DOHH2 (cell line): ENCODE results near the gene VSIG10L2.

Experiments used
- H3F3A ChIP-seq: fragments of 200-600 bp; sonication (generic), shearing (Covaris generic); 2 replicates; pipeline ENCODE4 v1.6.0; 2016; ENCODE audit warnings: antibody characterized with exemption, mild to moderate bottlenecking; ENCODE audit not compliant: control insufficient read depth, insufficient read depth
- H3K27ac ChIP-seq: fragments of 200-600 bp; sonication (generic); 2 replicates; pipeline ENCODE4 v1.5.1; 2014; ENCODE audit warnings: low read depth, mild to moderate bottlenecking, low read length, moderate library complexity
- H3K27me3 ChIP-seq: fragments of 200-600 bp; sonication (generic); 2 replicates; pipeline ENCODE4 v1.6.1; 2014; ENCODE audit warnings: mild to moderate bottlenecking, low read length, mixed read lengths; ENCODE audit not compliant: control insufficient read depth
- H3K36me3 ChIP-seq: fragments of 200-600 bp; sonication (generic); 2 replicates; pipeline ENCODE4 v1.6.1; 2014; ENCODE audit warnings: mild to moderate bottlenecking, low read length, moderate library complexity, mixed read lengths; ENCODE audit not compliant: control insufficient read depth
- H3K4me1 ChIP-seq: fragments of 200-600 bp; sonication (generic); 2 replicates; pipeline ENCODE4 v1.6.1; 2014; ENCODE audit warnings: mild to moderate bottlenecking, low read length, mixed read lengths; ENCODE audit not compliant: control insufficient read depth
- H3K4me2 ChIP-seq: fragments of 200-600 bp; sonication (generic); 2 replicates; pipeline ENCODE4 v1.6.0; 2014; ENCODE audit warnings: mild to moderate bottlenecking, low read length, moderate library complexity
- H3K4me3 ChIP-seq: fragments of 200-600 bp; sonication (generic); 2 replicates; pipeline ENCODE4 v1.5.1; 2014; ENCODE audit warnings: mild to moderate bottlenecking, low read length, mixed read lengths
- H3K79me2 ChIP-seq: fragments of 200-600 bp; sonication (generic); 2 replicates; pipeline ENCODE4 v1.6.1; 2014; ENCODE audit warnings: mild to moderate bottlenecking, low read length, mixed read lengths; ENCODE audit not compliant: control insufficient read depth
- H3K9me2 ChIP-seq: fragments of 200-600 bp; sonication (generic); replicated peaks from 2 replicates; pipeline ENCODE4 v1.6.1; 2014; ENCODE audit warnings: mild to moderate bottlenecking, low read length, mixed read lengths; ENCODE audit not compliant: control insufficient read depth
- H3K9me3 ChIP-seq: fragments of 200-600 bp; sonication (generic); 2 replicates; pipeline ENCODE4 v1.6.1; 2014; ENCODE audit warnings: antibody characterized with exemption, low read length, mixed read lengths; ENCODE audit not compliant: control insufficient read depth, insufficient read depth
- H4K20me1 ChIP-seq: fragments of 200-600 bp; sonication (generic); 2 replicates; pipeline ENCODE4 v1.6.0; 2014; ENCODE audit warnings: low read depth, mild to moderate bottlenecking, antibody characterized with exemption, low read length, moderate library complexity; ENCODE audit not compliant: control insufficient read depth, insufficient read depth
- CTCF ChIP-seq: fragments of 200-600 bp; sonication (generic); IDR thresholded peaks from one replicate; pipeline ENCODE4 v1.5.1; 2014; ENCODE audit warnings: antibody characterized with exemption, mild to moderate bottlenecking, low read depth, low read length; ENCODE audit not compliant: poor library complexity, severe bottlenecking
- EZH2phosphoT487 ChIP-seq: fragments of 200-600 bp; sonication (generic); IDR thresholded peaks from 2 replicates; pipeline ENCODE4 v1.6.1; 2017; ENCODE audit warnings: borderline replicate concordance, mild to moderate bottlenecking, antibody characterized with exemption, low read length, moderate library complexity, mixed read lengths

VSIG10L2 gene

GRCh38 chr11:125945011-125945796 is 640 bp upstream of the VSIG10L2 start:
- Histone ChIP-seq H3K27ac (no peak overlapping the region), H3K79me2 (no peaks in the 10 kb centered on the region), H3K4me3 (no peak overlapping the region), H3K36me3 (no peaks in the 10 kb centered on the region), H3K4me2 (no peak overlapping the region), H3K27me3 (no peaks in the 10 kb centered on the region; the same call in 1 of the 2 replicates), H3K4me1 (no peaks in the 10 kb centered on the region), H4K20me1 (no peaks in the 10 kb centered on the region), H3K9me2 (no peaks in the 10 kb centered on the region), H3K9me3 (no peaks in the 10 kb centered on the region), H3F3A (no peaks in the 10 kb centered on the region)
- no peak for TF ChIP-seq CTCF
- no peak for TF ChIP-seq EZH2phosphoT487

- Histone ChIP-seq H4K20me1 (no peaks in the 10 kb centered on the region), H3K27me3 (no peaks in the 10 kb centered on the region; the same call in 1 of the 2 replicates), H3K36me3 (no peaks in the 10 kb centered on the region), H3K9me3 (no peaks in the 10 kb centered on the region), H3F3A (no peaks in the 10 kb centered on the region), H3K79me2 (no peaks in the 10 kb centered on the region), H3K9me2 (no peaks in the 10 kb centered on the region), H3K27ac (no peak overlapping the region), H3K4me1 (no peaks in the 10 kb centered on the region), H3K4me3 (no peak overlapping the region), H3K4me2 (no peak overlapping the region)
- TF ChIP-seq CTCF: no peak
- TF ChIP-seq EZH2phosphoT487: no peak
Measured at GRCh38 chr11:125946712-125947418, 1.0 kb downstream of the VSIG10L2 start.

GRCh38 chr11:125947419-125948277 is 1.8 kb downstream of the VSIG10L2 start:
- H3K4me1 ChIP-seq: no peaks in the 10 kb centered on the region

More at GRCh38 chr11:125947419-125948277, 1.8 kb downstream of the VSIG10L2 start:
- Histone ChIP-seq H3K27ac (no peak overlapping the region), H3K27me3 (no peaks in the 10 kb centered on the region; the same call in 1 of the 2 replicates), H3F3A (no peaks in the 10 kb centered on the region), H3K79me2 (no peaks in the 10 kb centered on the region), H3K4me2 (no peak overlapping the region), H3K9me3 (no peaks in the 10 kb centered on the region), H4K20me1 (no peaks in the 10 kb centered on the region), H3K36me3 (no peaks in the 10 kb centered on the region), H3K9me2 (no peaks in the 10 kb centered on the region), H3K4me3 (no peak overlapping the region)
- TF ChIP-seq EZH2phosphoT487 (no peak), CTCF (no peak)
